BE2C (cell line): ENCODE data around the gene TESMIN.

Source experiments
- DNase-seq: peaks from one replicate; pipeline ENCODE4 v3.0.0-alpha.2; 2020
- H3K27me3 ChIP-seq: fragments of 250-450 bp; sonication (Bioruptor Pico); 2 replicates; pipeline ENCODE4 v1.5.1; 2020; ENCODE audit warnings: mild to moderate bottlenecking
- H3K36me3 ChIP-seq: fragments of 250-450 bp; sonication (Bioruptor Pico); 2 replicates; pipeline ENCODE4 v1.5.1; 2020; ENCODE audit warnings: mild to moderate bottlenecking
- H3K4me1 ChIP-seq: fragments of 250-450 bp; sonication (Bioruptor Pico); 2 replicates; pipeline ENCODE4 v1.5.1; 2020
- H3K4me3 ChIP-seq: 2 replicates; pipeline ENCODE4 v1.5.1; 2011; ENCODE audit warnings: low read depth, low read length
- H3K9me3 ChIP-seq: fragments of 250-450 bp; sonication (Bioruptor Pico); 2 replicates; pipeline ENCODE4 v1.5.1; 2020
- TF ChIP-seq, protein P1 (sequence below): IDR thresholded peaks from 2 replicates; pipeline ENCODE4 v1.5.1; 2012; ENCODE audit warnings: mild to moderate bottlenecking, low read depth, low read length

The TESMIN gene

DNA sequence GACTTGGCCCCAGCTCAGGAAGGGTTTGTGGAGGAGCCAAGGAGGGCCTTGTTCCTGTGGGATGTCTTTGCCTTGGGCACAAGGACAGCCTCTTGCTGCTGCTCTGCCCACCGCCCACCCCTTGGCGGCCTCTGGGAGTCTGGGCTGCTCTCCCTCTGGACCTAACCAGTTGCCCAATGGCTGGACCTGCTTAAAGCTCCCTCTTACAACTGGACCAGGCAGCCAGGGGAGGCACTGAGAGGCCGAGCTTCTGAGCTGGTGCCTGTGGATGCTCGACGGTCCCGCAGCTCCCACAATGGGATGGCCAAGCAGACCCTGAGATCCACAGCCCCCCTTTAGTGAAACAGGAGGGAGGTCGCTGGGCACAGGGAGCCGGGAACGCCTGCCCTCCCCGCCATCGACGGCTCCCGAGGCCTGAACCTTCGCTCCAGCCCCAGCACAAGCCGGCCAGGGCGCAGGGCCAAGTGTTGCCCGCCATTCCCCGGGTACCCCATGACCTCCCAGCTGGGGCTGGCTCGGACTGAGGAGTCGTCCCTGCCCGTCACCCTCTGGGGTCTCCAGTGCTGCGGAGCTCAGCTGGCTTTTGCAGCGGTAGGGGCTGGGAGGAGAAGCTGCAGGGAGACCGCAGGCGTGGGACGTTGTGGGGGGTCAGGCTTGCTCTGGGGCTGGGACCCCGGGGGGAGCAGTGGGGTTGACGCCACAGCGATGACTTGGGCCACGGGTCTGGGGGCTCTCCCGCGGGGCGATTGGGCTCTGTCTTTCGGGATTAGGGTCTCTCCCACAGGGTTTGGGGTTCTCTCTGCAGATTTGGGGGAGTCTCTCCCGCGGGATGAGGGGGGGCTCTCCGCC is 67.6 kb downstream of the TESMIN start:
- Histone ChIP-seq H3K4me1 (peaks cover 3% of the 10 kb centered on the region; the same call in 1 of the 2 replicates), H3K9me3 (no peaks in the 10 kb centered on the region), H3K27me3 (no peaks in the 10 kb centered on the region), H3K4me3 (peak overlapping the region; percentile 65), H3K36me3 (peaks cover 16% of the 10 kb centered on the region)
- TF ChIP-seq, protein P1, sequence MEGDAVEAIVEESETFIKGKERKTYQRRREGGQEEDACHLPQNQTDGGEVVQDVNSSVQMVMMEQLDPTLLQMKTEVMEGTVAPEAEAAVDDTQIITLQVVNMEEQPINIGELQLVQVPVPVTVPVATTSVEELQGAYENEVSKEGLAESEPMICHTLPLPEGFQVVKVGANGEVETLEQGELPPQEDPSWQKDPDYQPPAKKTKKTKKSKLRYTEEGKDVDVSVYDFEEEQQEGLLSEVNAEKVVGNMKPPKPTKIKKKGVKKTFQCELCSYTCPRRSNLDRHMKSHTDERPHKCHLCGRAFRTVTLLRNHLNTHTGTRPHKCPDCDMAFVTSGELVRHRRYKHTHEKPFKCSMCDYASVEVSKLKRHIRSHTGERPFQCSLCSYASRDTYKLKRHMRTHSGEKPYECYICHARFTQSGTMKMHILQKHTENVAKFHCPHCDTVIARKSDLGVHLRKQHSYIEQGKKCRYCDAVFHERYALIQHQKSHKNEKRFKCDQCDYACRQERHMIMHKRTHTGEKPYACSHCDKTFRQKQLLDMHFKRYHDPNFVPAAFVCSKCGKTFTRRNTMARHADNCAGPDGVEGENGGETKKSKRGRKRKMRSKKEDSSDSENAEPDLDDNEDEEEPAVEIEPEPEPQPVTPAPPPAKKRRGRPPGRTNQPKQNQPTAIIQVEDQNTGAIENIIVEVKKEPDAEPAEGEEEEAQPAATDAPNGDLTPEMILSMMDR = no peak
- DNase-seq = no peak

DNA sequence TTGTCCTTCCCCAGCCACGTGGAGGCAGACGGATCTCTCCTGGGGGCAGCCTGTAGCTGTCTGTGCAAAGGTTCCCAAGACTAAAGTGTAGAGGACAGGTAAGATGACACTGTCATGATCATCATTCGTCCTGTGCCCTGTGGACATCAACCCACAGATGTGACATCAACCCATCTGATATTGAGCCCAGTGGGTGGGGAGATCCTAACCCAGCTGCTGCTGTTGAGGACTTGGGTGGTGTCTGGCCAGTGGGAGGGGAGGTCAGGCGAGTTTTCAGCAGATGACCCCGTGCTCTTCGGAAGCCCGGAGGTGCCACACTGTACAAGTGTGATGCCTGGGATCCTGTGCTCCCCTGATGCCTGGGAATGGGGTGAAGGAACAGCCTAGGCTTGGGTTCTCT is 68.2 kb downstream of the TESMIN start:
- Histone ChIP-seq H3K4me1 (peaks cover 4% of the 10 kb centered on the region), H3K4me3 (no peak overlapping the region), H3K9me3 (no peaks in the 10 kb centered on the region), H3K36me3 (peaks cover 12% of the 10 kb centered on the region), H3K27me3 (no peaks in the 10 kb centered on the region)
- TF ChIP-seq, protein P1 = no peak
- DNase-seq = no peak

DNA sequence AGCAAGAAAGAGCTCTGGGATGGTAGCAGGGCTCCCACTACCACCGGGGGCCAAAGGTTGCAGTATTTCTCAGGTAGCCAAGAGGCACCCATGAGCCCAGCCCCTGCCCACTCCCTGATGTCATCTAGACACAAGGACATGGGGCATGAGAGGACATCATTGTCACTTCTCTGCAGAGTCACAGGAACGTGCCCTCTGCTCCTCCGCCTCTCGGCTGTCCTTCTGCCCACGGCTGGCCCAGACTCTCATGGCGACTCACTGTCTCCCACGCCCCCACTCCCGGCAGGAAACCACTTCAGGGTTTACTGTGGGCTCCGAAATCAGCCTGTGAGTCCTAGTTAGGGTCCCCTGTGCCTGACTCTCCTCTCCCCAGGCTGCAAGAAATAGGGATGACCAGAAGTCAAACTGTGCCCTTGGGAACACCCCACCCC is 68.8 kb downstream of the TESMIN start:
- no peak for DNase-seq
- Histone ChIP-seq H3K9me3 (no peaks in the 10 kb centered on the region), H3K4me3 (no peak overlapping the region), H3K4me1 (peaks cover 10% of the 10 kb centered on the region), H3K27me3 (no peaks in the 10 kb centered on the region), H3K36me3 (peaks cover 8% of the 10 kb centered on the region)
- TF ChIP-seq, protein P1 = no peak

DNA sequence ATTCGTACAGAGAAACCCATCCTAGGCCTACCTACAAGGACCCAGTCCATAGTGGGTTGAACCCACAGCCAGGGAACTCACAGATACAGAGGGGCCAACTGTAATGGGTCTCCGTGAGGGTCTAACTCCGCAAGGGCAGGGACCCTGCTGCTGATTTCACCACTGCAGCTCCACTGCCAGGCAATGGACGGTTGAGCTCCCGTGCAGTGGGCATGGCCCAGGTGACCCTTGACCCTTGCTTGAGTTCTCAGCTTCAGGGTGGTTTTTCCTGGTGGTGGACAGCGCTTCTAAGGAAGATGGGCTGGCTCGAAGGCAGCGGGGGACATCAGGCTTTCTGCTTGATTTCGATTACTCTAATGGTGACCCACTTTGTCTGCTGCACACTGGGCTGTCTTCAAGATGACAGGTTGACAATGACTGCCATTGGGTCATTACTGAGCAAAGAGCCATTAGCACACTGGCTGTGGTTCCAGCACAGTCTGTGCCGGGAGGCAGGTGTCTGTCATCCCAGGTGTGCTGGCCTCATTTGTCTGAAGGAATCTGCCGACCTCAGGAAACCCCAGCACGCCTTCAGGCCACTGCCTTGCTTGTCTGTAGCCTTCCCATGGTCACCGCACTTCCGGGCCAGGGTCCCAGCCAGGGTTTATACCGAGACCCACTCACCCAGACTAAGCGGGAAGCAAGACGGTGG is 70.6 kb downstream of the TESMIN start:
- TF ChIP-seq, protein P1 = no peak
- H3K4me3 ChIP-seq = no peak overlapping the region

DNA sequence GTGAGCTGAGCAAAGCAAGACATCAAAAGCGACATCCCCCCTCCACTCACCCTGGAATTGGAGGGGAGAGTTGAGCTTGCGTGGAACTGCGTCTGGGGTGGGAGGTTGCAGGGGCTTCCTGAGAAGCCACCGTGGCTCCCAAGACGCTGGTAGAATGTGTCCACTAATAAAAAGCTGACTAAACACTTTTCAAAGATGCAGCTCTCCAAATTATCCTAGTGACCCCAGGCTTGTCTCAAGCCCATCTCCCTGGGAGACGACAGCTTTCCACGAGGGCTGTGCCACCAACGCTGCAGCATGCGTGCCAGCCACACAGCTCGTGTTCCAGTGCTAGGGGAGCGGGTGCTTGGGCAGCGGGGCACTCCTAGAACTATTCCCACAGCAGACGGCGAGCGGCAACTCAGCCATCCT is 73.3 kb downstream of the TESMIN start:
- H3K36me3 ChIP-seq = no peaks in the 10 kb centered on the region
- H3K4me1 ChIP-seq = peaks cover 11% of the 10 kb centered on the region
- DNase-seq = no peak
- H3K4me3 ChIP-seq = no peak overlapping the region
- peaks cover 4% of the 10 kb centered on the region for H3K9me3 ChIP-seq
- TF ChIP-seq, protein P1 = no peak
- H3K27me3 ChIP-seq = no peaks in the 10 kb centered on the region

More for the DNA sequence above, 70.6 kb downstream of the TESMIN start:
- Histone ChIP-seq H3K4me1 (peaks cover 10% of the 10 kb centered on the region), H3K27me3 (no peaks in the 10 kb centered on the region), H3K9me3 (no peaks in the 10 kb centered on the region), H3K36me3 (no peaks in the 10 kb centered on the region)
- DNase-seq = no peak

DNA sequence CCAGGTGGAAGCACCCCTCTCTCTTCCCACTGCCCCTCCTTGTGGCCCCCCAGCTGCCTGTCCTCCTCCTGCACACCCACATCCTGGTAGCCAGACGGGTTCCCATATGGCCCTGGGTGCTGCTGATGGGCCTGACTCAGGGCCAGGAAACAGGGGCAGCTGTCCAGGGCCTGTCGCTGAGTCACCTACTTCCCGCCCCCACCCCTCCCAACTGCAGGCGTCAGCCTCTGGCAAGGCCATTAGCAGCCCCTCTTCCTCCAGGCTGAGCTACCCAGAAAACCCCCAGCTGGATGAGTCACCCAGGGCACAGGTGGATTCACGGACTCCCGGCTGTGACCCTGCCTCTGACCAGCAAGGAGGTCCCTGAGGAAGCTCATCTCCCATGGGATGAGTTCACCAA is 73.9 kb downstream of the TESMIN start:
- no peaks in the 10 kb centered on the region for H3K36me3 ChIP-seq
- DNase-seq = peak; percentile 93
- no peaks in the 10 kb centered on the region for H3K27me3 ChIP-seq
- TF ChIP-seq, protein P1 = no peak
- peaks cover 4% of the 10 kb centered on the region for H3K9me3 ChIP-seq
- peaks cover 11% of the 10 kb centered on the region for H3K4me1 ChIP-seq
- no peak overlapping the region for H3K4me3 ChIP-seq
